Ishikawa (cell line): Measurements from ENCODE around the gene FOS.

Source experiments
- EGR1 ChIP-seq: IDR thresholded peaks from 2 replicates; pipeline ENCODE4 v1.6.1; 2012
- REST ChIP-seq: IDR thresholded peaks from 2 replicates; pipeline ENCODE4 v1.6.1; 2012; ENCODE audit warnings: low read depth, mild to moderate bottlenecking

- no peak for TF ChIP-seq EGR1
- TF ChIP-seq REST, result no peak
These were observed 4.7 kb downstream of the FOS start for GRCh38 chr14:75283162-75283832.
